Epithelial cell of proximal tubule (primary cell): ENCODE measurements around the gene USP46. TPM values are rescaled to one million over a fixed set of nuclear protein-coding genes. Genes with fewer than 3 reads are reported as not detected.

Experiments used
- DNase-seq: peaks from one replicate; pipeline ENCODE4 v3.0.0-alpha.2; 2011; ENCODE audit warnings: low read depth
- H3K4me3 ChIP-seq: 2 replicates; pipeline ENCODE4 v1.5.1; 2011; ENCODE audit warnings: low read depth, mild to moderate bottlenecking, low read length
- total RNA-seq: library from RNA; depleted of rRNA; stranded (reverse); fragments of >200 nt; gene quantifications from 2 replicates; pipeline ENCODE4 v1.2.3, GENCODE V29; 2015
- TF ChIP-seq, protein P1 (sequence below): conservative IDR thresholded peaks from 2 replicates; pipeline ENCODE4 v1.5.1; 2012; ENCODE audit warnings: low read depth, mild to moderate bottlenecking, low read length

The USP46 gene
- total RNA-seq, 1 donor from 2014 or later: 8.5 TPM

DNA sequence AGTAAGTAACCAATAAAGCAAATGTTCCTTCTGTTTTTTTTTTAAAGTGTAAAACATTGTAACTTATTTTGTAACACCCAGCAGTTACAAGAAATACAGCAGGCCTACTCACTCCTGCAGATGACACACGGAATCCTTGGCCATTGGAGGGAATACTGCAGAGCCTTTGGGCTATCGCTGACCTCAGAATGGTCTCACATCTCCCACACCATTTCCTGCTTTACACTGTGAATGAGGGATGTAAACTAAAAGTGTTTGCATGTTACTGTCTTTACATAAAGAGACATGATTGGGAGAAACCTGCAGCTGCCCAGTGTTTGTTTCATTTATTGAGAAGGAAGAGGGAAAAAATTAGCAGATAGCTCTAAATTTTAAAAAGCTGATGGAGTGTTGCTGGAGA lies 64.1 kb downstream of the USP46 start:
- TF ChIP-seq, protein P1, sequence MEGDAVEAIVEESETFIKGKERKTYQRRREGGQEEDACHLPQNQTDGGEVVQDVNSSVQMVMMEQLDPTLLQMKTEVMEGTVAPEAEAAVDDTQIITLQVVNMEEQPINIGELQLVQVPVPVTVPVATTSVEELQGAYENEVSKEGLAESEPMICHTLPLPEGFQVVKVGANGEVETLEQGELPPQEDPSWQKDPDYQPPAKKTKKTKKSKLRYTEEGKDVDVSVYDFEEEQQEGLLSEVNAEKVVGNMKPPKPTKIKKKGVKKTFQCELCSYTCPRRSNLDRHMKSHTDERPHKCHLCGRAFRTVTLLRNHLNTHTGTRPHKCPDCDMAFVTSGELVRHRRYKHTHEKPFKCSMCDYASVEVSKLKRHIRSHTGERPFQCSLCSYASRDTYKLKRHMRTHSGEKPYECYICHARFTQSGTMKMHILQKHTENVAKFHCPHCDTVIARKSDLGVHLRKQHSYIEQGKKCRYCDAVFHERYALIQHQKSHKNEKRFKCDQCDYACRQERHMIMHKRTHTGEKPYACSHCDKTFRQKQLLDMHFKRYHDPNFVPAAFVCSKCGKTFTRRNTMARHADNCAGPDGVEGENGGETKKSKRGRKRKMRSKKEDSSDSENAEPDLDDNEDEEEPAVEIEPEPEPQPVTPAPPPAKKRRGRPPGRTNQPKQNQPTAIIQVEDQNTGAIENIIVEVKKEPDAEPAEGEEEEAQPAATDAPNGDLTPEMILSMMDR: no peak
- no peak for DNase-seq

DNA sequence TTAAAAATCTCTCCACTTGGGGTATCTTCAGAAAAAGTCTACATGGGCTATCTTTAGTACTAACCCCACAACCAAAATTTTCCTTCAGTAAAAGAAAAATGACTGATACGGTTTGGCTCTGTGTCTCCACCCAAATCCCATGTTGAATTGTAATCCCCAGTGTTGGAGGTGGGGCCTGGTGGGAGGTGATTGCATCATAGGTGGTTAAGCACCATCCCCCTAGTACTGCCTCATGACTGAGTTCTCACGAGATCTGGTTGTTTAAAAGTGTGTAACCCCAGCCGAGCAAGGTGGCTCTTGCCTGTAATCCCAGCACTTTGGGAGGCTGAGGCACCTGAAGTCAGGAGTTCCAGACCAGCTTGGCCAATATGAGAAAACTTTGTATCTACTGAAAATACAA lies 66.8 kb downstream of the USP46 start:
- TF ChIP-seq, protein P1: no peak
- no peak overlapping the region for H3K4me3 ChIP-seq
- no peak for DNase-seq

More for the DNA sequence above, 64.1 kb downstream of the USP46 start:
- H3K4me3 ChIP-seq: no peak overlapping the region

DNA sequence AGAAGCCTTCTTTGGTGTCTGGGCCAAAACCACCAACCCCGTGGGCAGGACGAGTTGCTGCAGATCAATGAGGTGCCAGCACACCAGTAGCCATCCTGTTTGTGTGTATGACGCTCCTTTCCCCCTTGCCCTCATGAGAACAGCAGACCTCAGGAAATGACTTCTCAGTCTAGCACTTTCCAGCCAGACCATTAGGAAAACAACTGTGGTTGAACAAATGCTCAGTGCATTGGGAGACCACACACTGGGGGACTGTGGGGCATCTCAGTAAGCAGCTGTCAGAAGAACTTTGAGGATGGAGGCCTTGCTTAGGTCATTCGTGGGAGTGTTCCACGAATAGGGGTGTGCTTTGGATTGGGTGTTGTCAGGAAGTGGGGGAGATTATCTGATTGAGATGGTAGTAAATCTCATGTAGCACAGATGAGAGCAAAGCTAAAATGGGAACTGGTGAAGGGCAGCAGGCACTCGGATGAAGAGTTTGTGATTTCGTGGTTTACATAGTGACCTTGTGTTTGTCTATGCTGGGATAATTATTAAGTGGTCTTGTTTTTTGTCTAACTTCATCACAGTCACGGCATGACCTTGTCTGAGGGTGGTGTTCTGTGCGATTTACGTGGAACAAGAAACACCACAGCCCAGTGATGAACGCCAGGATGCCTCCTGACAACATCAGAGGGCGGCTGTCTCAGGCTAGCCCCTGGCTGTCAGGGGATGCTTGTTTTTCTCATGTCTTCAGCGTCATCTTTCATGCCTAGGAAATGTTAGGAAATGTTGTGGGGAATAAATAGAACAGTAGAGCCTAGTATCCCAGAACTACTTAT lies 70.1 kb downstream of the USP46 start:
- no peak overlapping the region for H3K4me3 ChIP-seq
- DNase-seq: no peak
- TF ChIP-seq, protein P1: no peak

DNA sequence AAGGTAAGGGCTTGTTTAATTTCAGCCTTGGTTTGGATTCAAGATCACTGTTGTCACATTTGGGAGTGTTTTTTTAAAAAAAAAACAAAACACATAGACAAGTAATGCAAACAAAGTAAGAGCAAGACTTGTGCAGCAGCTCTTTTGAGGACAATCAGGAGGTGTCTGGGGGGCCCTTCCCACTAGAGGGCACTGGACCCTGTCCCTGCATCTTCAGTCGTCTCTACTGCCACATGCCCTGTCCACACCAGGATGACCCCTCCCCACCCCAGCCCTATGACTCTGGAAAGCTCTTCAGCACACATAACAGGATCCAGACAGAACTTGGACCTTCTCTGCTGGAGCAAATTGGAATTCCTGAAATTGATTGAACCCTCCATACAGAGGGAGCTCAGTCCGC lies 71.0 kb downstream of the USP46 start:
- TF ChIP-seq, protein P1: peak; percentile 53
- no peak overlapping the region for H3K4me3 ChIP-seq
- DNase-seq: no peak

DNA sequence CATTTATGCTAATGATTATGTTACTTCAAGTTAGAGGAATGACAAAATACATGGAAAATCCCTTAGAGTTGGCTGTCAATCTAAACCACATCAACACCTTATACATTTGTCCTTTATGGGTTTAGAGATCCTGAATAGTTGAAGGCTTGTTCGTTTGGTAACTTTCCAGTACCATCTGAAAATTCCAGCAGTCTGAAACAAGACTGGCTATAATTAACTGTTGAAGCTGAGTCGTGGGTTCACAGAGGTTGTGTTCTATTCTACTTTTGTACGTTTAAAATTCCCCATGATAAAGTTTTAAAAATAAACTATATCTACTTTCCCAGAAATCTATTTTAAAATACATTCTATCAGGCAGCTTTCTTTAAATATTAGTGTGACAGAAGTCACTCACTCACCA lies 73.0 kb downstream of the USP46 start:
- no peak overlapping the region for H3K4me3 ChIP-seq
- TF ChIP-seq, protein P1: no peak
- DNase-seq: no peak

DNA sequence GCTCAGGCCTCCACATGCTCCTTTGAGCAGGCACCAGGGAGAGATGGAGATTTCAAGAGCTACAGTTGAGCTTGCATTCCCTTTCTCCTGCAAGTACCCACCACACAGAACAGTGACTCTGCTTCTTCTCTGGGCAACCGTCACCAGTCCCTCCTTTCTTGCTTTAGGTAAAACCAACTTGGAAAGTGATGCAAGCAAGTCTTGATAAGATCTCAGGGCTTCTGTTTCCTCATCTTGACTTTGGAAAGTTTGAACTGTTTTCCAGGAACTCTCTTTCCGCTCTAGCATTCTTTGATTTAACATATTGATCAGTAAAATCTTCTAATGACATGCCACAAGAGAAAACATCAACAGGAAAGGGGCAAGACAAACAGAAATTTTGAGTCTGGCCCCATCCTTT lies 73.7 kb downstream of the USP46 start:
- no peak overlapping the region for H3K4me3 ChIP-seq
- no peak for DNase-seq
- TF ChIP-seq, protein P1: no peak
